CD4-positive, alpha-beta T cell treated with Interleukin-6 for 4 hours (primary cell): ENCODE measurements around the gene ARHGEF10L.

Experiments
- DNase-seq: peaks from one replicate; pipeline ENCODE4 v3.0.0-alpha.2; 2020; ENCODE audit warnings: mixed read lengths

Gene ARHGEF10L

DNA sequence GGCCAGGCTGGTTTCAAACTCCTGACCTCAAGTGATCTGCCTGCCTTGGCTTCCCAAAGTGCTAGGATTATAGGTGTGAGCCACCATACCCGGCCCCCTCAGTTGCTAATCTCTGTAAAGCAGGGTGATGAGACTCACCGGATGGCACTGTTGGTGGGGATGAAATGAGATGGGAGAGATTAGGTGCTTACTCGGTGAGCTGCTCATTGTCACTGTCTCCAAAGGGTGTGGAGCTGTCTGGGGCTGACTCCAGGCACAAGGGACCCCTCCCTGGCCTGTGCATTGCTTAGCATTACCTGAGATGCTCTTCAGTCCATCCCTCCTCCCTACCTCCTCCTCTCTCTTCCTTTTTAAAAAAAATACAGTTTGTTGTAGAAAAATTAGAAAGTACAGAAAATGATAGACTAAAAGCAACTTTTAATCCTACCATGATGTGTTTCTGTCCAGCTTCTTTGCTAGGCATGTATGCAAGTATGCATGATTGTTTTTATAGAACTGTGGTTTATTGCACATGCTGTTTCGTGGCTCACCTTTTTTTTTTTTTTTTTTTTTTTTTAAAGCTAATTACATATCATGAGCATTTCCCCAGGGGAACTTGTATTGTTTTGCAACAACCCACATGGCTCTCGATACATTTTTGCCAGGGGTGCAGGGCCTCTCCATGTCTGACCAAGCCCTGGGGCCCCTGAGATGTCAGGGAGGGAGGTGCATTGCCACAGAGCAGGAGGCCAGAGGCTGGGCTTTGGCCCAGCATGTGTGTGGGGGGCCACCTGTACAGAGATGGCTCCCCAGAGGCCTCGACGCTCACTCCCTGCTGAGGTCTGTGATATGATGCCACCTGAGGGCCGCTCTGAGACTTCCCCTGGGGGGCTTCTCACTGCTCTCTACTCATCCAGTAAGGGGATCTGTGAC, 55.4 kb downstream of the ARHGEF10L start:
- no peak for DNase-seq

DNA sequence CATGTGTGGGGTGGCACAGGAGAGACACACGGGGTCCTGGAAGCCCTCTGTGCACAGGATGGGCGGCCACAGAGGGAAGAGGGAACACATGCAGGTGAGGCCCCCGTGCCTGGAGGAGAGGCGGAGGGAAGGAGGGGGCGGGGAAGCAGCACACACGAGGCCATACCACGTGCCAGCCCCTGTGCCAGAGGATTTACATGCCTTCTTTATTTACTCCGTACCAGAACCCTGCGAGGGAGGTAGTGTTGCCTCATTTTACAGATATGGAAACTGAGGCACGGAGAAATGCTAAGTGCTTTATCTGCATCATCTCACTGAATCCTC, 56.1 kb downstream of the ARHGEF10L start:
- DNase-seq = no peak

DNA sequence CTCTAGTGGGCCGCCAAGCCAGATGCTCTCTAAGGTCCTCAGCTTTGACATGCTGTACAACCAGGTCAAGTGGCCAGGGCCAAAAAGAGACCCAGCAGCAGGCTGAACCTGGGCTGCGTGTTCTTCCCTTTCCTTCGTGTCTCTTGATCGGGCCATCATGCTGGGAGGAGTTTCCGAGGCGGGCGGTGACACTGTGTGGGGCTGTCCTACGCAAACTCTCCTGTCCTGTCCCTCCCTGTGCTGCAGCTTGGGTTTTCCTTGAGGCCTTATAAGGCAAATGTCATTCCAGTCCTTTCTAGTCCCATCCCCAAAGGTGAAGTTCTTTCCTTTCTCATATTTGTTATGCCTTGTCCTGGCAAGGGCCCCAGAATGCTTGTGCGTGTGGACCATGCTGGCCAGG, 56.7 kb downstream of the ARHGEF10L start:
- DNase-seq = no peak

DNA sequence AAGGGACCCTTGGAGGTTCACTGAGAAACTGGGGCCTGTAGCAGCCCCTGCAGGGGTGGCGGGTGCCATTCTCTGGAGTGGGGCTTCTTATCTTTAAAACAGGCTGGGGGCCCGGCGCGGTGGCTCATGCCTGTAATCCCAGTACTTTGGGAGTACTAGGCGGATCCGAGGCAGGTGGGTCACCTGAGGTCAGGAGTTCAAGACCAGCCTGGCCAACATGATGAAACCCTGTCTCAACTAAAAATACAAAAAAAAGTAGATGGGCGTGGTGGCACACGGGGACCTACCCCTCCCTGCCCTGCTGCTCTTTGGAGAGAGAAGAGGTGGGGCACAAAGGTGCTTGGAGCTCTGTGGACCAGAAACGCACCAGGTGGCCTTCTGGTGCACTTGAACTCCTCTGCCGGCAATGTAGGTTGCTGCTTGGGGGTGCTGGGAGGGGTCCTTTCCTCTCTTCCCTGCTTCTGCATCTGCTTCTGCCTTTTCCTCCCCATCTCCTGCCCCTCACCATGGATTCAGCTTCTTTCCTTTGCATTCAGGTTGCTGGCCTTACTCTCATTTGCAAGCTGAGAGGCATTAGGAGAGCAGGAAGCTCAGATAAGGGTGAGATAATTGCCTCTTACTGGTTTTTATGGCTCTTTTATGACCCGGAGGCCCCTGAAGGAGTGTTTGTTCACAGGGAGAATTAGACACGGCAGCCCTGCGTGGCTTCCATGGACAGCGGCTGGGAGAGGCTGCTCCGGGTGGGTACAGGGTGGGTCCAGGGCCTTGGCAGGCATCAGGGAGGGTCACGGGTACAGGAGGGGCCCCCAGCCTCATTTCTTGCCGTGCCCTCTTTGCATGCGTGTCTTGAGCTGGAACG, 57.4 kb downstream of the ARHGEF10L start:
- DNase-seq = no peak

DNA sequence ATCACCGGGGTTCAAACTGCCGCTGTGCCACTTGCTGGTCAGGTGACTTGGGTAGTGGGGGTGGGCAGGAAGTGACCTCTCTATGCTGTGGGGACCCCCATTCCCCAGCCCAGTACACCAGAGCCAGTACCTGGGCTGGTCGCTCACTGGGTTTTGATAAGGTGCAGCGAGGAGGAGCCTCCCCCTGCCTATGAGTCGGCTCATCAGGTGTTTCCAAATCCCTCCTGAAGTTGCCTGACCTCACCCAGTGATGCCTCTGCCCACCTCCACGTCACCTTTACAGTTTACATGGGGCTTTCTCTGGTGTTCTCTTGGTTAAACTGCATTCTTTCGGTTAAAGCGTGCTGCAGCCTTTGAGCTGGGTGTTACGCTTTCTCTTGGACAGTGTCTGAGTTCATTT, 58.2 kb downstream of the ARHGEF10L start:
- DNase-seq = no peak

DNA sequence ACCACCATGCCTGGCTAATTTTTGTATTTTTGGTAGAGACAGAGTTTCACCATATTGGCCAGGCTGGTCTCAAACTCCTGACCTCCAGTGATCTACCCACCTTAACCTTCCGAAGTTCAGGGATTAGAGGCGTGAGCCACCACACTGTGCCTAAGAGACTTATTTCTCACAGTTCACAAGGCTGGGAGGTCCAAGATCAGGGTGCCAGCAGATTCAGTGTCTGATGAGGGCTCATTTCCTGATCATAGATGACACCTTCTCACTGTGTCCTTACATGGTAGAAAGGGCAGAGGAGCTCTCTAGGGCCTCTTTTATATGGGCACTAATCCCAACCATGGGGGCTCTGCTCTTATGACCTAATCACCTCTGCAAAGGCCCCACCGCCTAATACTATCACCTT, 58.8 kb downstream of the ARHGEF10L start:
- no peak for DNase-seq

DNA sequence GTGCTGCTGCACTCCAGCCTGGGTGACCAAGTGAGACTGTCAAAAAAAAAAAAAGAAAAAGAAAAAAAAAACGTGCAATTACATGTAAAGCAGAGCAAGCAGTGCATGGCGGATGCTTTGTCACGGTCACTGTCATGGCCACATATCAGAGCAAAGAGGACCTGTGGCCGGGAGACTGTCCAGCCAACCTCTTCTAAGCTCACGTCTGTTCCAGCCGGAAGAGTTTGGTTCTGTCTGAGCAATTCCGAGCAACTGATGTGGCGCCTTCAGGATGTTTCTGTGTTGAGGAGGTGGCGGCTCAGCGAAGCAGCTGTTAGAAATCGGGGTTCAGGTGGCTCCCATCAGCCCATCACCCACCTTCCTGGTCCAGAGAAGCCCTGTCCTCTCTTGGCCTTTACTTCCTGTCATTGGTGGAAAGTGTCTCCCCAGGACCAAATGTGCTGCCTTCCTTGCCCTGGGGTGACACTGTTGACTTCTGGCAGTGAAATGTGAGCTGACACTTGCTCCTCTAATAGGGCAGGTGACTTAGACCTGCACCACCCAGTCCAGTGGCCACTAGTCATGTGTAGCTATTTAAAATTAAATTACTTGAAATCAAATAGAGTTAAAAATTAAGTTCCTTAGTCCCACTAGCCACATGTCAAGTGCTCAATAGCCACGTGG, 59.9 kb downstream of the ARHGEF10L start:
- DNase-seq = no peak

DNA sequence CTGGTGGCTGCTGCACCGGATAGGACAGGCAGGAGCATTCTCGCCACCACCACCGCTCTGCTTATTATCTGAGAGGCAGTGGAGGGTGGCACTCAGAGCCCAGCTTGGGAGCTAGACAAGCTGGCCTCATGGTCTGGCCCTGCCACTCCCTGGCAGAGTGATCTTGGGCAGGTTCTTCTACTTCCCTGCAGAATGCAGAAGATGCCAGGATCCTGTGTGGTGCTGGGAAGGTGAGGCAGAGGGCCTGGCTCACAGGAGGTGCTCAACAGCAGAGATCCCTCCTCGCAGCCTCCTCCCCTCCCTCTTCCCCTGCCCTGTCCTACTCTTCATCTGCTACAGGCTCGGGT, 60.4 kb downstream of the ARHGEF10L start:
- DNase-seq = no peak

DNA sequence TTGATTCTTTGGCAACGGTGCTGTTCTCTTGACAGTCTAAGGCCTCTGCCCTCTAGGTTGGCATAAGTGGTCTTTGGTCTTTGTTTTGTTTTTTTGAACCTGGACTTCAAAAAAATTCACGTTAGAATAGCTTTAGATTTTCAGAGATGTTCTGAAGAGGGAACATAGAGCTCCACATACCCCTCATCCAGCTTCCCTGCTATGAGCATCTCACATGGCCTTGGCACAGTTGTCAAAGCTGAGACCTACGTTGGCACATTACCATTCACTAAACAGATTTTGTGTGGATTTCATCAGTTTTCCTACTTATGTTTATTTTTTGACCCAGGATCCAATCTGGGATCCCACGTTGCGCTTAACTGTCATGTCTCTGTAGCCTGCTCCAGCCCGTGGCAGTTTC, 60.8 kb downstream of the ARHGEF10L start:
- DNase-seq = no peak

DNA sequence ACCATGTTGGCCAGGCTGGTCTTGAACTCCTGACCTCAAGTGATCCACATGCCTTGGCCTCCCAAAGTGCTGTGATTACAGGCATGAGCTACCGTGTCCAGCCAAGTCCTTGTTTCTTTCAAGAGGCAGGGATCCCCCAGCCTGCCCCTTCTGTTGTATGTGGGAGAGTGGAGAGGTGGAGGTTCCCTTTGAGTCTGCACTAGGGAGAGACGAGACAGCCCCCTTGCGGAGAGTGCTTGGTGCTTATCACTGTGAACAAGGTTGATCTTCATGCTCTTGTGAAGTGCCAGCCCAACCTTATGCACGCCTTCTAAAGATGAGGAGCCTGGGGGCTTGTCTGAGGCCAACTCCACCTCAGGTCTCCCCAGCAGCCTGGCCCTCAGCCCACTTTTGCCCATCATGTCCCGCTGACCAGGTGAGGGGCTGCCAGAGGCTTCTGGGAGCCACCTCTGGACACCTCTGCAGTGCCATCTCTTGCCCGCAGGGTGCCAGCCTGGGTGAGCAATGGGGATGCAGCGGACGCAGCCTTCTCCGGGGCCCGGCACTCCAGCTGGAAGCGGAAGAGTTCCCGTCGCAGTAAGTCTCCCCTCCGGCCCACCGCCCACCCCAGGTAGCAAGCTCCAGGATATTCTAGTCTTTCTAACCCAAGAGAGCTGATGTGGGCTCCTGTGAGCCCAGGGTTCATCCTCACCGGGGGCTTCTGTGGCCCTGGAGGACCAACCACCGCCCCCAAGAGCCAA, 62.3 kb downstream of the ARHGEF10L start:
- DNase-seq = no peak

DNA sequence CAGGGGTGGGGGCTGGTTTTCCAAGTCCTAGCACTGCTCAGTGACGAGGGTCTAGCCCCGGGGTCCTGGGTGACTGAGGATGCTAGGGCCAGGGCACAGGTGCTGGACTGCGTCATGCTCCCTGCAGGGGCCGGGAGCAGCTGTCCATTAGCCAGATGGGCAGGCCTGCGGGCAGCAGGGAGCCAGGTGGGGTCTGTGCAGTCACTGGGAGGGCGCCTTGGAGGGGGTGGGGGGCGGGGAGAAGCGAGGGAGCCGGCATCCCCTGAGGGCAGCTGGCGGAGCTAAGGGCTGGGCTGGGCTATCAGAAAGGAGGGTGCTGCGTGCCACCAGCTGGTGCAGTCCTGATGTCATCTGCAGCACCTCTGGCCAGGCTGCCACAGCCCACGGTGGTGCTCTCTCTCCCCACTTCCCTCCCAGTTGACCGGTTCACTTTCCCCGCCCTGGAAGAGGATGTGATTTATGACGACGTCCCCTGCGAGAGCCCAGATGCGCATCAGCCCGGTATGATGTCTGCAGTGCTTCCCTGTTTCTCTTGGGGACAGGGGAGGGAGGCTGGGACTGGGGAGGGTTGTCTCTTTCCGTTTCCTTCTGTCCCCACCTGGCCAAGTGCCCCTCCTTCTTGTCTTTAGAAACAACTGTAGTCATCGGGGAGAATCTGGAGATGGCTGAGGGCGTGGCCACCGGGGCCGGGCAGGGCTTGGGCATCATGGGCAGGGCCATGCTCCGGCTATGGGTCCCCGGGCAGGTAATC, 63.8 kb downstream of the ARHGEF10L start:
- DNase-seq = no peak

DNA sequence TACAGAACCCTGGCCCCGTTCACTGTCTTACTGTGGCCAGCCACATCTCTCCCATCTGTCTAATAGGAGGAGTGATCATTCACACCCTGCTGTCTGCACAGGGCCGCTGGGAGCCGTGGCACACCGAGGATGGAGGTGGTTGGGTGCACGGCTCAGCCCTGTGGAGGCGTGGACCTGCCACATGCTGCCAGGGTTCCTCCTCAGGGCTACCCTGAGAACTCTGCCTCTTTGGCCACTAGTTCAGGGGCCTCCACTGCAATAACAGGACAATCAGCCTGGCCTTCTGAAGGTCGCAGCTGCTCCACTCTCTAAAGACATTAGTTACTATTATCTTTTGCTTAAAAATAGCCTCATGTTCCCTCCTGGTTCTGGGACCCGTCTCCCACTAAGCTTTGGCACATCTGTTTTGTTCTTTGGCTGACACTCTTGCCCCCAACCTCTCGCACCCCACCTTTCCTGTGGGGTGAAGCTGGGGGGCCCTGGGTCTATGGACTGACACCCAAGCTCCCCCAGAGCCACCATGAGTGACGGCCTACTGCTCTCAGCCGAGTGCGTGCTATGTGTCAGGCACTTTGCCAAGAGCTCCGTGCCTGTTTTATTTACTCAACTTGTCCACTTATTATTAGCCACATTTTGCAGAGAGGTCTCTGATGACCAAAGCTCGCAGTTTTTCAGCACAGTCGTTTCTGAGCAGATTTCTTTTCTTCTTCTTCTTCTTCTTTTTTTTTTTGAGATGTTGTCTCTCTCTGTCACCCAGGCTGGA, 66.3 kb downstream of the ARHGEF10L start:
- no peak for DNase-seq

DNA sequence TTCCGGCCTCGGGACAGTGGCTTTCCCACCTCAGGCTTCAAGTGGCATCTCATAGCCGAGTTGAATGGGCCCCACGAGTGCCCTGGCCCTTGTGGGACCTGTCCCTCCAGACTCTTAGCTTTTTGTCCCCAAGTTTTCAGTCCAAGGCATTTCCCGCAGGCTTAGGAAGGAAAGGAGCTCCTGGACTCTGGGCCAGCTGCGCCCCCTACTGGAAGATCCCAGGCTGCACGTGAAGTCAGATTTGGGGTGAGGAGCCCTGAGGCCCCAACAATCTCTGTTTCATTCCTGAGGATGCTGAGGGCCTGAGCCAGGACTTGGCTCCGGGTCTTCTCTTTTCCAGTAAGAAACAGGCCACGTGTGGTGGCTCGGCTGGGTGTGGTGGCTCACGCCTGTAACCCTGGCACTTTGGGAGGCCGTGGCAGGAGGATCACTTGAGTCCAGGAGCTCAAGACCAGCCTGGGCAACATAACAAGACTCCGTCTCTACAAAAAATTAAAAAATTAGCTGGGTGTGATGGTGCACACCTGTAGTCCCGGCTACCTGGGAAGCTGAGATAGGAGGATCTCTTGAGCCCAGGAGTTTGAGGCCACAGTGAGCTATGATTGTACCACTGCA, 67.4 kb downstream of the ARHGEF10L start:
- peak; percentile 22 for DNase-seq

DNA sequence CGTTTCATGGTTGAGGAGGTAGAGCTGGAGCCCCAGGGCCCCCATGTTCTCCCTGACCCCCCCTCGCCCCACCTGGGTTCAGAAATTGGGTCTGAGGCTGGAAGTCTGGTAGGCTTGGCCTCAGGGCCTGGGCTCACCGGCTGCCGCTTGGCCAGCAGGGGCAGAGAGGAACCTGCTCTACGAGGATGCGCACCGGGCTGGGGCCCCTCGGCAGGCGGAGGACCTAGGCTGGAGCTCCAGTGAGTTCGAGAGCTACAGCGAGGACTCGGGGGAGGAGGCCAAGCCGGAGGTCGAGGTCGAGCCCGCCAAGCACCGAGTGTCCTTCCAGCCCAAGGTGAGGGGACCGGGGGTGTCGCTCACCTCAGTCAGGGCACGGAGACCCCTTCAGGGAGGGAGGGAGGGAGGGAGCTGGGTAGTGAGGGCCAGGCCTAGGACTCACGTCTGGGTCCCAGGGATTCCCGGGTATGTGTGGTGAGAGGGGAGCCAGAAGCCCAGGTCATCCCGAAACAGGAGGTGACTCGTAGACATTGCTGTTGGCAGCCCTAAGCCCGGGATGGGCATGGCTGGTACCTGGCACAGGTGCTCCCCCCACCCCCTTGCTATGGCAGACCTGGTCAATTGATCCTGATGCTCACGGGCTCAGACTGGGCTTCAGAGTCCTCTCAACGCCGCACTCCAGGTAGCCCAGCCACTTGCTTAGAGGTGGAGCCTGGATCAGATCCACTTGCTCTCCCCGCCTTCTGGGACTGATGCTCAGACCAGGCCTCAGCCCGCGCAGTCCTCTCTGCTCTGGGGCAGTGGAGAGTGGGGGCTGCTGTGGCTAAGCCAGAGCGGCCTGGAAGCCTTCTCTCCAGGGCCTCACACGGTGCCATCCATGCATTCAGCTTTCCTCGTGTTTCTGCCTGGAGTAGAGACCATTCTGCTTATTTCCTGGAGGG, 68.4 kb downstream of the ARHGEF10L start:
- no peak for DNase-seq

DNA sequence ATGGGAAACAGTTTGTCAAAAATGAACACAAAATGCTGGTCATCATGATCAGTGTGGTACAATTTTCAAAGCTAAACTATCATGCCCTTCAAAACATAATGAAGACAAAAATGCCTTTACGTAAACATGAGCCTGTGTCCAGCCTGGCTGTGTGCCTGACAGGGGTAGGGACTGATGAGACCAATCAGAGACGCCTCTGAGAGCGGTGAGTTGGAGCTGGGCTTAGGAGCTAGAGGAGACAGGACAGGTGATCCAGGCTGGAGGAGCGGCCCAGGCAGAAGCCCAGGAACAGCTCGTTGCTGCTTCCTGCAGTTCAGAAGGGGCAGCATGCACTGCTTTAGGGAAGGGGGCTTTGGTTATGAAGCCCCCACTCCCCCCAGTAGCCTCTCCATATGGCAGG, 70.0 kb downstream of the ARHGEF10L start:
- no peak for DNase-seq

DNA sequence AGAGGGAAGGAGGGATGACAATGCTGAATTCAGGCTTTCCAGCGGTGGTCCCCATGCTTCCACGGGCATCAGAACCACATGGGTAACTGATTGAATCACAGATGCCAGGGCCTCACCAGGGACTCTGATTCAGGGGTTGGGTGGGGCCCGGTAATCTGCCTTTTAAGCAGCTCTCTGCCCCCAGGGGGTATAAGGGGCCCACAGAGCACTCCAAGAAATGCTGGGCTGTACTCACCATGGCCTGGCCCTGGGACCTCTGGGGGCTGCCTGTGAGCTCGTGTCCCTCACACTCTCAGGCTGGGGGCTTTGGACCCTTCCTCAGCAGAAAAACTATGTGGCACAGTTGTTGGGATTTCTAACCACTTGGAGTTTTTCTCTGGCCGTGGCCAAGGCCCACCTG, 70.6 kb downstream of the ARHGEF10L start:
- DNase-seq = no peak

DNA sequence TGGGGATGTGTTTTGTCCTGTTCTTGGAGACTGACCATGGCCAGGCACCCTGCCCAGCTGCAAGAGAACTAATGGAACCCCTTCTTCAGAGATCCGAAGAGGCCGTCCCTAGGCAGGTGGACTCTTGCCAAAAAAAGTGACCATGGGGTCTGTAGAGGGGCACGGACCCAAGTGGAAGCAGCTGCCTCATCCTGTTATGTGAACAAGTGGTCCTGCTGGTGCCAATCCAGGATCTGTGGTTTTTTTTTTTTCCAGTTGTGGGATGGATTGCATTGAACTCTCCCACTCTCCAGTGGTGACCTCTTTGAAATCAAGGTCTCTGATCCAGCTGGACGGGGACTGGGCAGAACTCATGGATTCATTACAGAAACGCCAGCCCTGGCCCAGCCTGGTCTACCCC, 71.2 kb downstream of the ARHGEF10L start:
- no peak for DNase-seq

DNA sequence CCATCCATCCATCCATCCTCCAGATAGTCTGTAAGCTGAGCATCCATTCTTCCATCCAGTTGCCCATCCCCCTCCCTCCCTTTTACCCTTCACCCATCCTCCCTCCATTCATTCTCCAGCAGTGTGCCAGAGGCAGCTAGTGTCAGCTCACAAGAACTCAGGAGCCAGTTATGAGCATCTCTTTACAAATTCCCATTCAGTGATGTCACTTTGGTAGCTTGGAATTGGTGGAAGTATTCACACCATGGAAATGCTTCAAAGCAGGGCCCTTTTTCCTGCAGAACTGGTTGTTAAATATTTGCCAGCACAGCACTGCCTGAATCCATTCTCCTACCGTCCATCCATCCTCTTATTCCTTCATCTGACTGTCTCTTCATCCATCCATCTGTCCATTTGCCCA, 72.5 kb downstream of the ARHGEF10L start:
- DNase-seq = no peak

DNA sequence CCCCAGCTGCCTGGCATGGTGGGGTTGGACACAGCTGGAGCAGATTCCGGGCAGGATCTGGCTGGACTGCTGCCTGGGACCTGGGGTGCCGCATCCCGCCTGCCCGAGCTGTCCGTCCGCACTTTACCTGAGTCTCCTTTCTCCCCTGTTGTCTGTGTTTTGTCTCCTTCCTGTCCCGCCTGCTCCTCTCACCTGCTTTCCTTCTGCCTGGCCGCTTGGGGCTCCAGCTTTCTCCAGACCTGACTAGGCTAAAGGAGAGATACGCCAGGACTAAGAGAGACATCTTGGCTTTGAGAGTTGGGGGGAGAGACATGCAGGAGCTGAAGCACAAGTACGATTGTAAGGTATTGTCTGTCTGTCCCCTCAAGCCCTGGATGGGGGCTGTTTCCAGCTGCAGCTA, 73.3 kb downstream of the ARHGEF10L start:
- DNase-seq = no peak

DNA sequence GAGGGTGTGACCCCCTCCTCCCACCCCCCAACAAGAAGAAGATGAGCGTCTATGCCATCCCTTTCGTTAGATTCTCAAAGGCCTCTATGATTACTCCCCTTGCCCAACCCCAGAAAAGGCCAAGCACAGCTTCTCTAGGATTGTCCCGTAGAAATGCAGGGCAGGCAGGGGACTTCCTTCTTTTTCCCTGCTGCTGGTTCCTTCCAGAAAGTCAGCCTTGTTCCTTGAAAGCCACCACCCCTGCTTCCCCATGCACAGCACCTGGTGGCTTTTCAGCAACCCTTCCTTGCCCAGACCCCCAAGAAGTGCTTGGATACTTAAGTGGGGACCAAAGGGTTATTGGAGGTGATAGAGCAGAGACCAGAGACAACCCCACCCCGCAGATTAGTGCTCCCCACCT, 75.1 kb downstream of the ARHGEF10L start:
- DNase-seq = no peak
